ENCODE results near the gene CCL16. TPM values are rescaled to one million over a fixed set of nuclear protein-coding genes. Genes with fewer than 3 reads are reported as not detected.

Gene CCL16
- total RNA-seq, 1 donor from 2014 or later: not detected

DNA sequence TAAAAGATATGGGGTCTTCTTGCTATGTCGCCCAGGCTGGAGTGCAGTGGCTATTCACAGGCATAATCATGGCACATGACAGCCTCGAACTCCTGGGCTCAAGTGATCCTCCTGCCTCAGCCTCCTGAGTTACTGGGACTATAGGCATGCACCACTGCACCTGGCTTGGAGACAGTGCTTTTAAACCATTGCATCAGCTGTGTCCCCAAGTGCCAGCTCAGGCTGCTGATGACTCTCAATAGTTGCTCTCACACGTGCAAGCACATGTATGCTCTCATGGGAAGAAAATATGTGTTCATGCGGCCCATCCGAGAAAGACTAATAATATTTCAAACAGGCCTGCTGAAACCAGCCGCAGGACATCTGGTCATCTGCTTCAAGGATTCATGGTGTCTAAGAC lies 8.8 kb downstream of the CCL16 start:
- Mint-ChIP-seq H3K4me3 (ENCODE audit: unreplicated experiment) (no peak overlapping the region), H3K27me3 (ENCODE audit: unreplicated experiment) (no peaks in the 10 kb centered on the region), H3K9me3 (ENCODE audit: unreplicated experiment) (no peaks in the 10 kb centered on the region), H3K36me3 (ENCODE audit: unreplicated experiment) (no peaks in the 10 kb centered on the region), H3K27ac (ENCODE audit: unreplicated experiment) (no peak overlapping the region), H3K4me1 (ENCODE audit: low read depth, unreplicated experiment) (no peaks in the 10 kb centered on the region)
- TF ChIP-seq, protein P1, sequence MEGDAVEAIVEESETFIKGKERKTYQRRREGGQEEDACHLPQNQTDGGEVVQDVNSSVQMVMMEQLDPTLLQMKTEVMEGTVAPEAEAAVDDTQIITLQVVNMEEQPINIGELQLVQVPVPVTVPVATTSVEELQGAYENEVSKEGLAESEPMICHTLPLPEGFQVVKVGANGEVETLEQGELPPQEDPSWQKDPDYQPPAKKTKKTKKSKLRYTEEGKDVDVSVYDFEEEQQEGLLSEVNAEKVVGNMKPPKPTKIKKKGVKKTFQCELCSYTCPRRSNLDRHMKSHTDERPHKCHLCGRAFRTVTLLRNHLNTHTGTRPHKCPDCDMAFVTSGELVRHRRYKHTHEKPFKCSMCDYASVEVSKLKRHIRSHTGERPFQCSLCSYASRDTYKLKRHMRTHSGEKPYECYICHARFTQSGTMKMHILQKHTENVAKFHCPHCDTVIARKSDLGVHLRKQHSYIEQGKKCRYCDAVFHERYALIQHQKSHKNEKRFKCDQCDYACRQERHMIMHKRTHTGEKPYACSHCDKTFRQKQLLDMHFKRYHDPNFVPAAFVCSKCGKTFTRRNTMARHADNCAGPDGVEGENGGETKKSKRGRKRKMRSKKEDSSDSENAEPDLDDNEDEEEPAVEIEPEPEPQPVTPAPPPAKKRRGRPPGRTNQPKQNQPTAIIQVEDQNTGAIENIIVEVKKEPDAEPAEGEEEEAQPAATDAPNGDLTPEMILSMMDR (IDR thresholded peaks at IDR 0.05; ENCODE audit: partially characterized antibody, unreplicated experiment): no peak
- DNase-seq: no peak

- Mint-ChIP-seq H3K36me3 (ENCODE audit: unreplicated experiment) (no peaks in the 10 kb centered on the region), H3K4me1 (ENCODE audit: low read depth, unreplicated experiment) (no peaks in the 10 kb centered on the region), H3K9me3 (ENCODE audit: unreplicated experiment) (no peaks in the 10 kb centered on the region), H3K27me3 (ENCODE audit: unreplicated experiment) (no peaks in the 10 kb centered on the region), H3K4me3 (ENCODE audit: unreplicated experiment) (no peak overlapping the region), H3K27ac (ENCODE audit: unreplicated experiment) (no peak overlapping the region)
- no peak for DNase-seq
- TF ChIP-seq, protein P1 (IDR thresholded peaks at IDR 0.05; ENCODE audit: partially characterized antibody, unreplicated experiment): no peak
Measured at GRCh38 chr17:35972066-35972465, 9.2 kb downstream of the CCL16 start.

GRCh38 chr17:35969558-35970380 lies 11.5 kb downstream of the CCL16 start:
- Mint-ChIP-seq H3K4me1 (ENCODE audit: low read depth, unreplicated experiment) (no peaks in the 10 kb centered on the region), H3K27me3 (ENCODE audit: unreplicated experiment) (no peaks in the 10 kb centered on the region), H3K9me3 (ENCODE audit: unreplicated experiment) (no peaks in the 10 kb centered on the region), H3K27ac (ENCODE audit: unreplicated experiment) (no peak overlapping the region), H3K36me3 (ENCODE audit: unreplicated experiment) (no peaks in the 10 kb centered on the region), H3K4me3 (ENCODE audit: unreplicated experiment) (no peak overlapping the region)
- TF ChIP-seq, protein P1 (IDR thresholded peaks at IDR 0.05; ENCODE audit: partially characterized antibody, unreplicated experiment): peak; percentile 89
- DNase-seq: peak; percentile 79

DNA sequence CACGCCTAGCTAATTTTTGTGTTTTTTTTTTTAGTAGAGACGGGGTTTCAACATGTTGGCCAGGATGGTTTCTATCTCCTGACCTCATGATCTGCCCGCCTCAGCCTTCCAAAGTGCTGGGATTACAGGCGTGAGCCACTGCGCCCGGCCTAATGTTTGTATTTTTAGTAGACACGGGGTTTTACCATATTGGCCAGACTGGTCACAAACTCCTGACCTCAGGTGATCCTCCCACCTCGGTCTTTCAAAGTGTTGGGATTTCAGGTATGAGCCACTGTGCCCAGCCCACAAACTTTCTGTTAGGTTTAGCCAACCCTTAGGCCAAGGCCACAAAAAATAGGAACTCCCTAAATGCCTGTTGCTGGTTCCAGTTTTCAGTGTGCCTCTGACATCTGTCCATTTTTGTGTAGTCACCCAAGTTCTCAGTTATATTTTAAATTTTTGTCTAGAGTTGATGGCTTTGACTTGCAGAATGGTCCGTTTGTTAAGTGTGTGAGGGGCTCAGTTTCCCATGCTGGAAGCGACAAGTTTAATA lies 12.7 kb downstream of the CCL16 start:
- H3K9me3 Mint-ChIP-seq (ENCODE audit: unreplicated experiment): no peaks in the 10 kb centered on the region
- TF ChIP-seq, protein P1 (IDR thresholded peaks at IDR 0.05; ENCODE audit: partially characterized antibody, unreplicated experiment): no peak
- H3K27me3 Mint-ChIP-seq (ENCODE audit: unreplicated experiment): no peaks in the 10 kb centered on the region
- no peak overlapping the region for H3K4me3 Mint-ChIP-seq (ENCODE audit: unreplicated experiment)
- DNase-seq: no peak
- H3K27ac Mint-ChIP-seq (ENCODE audit: unreplicated experiment): no peak overlapping the region
- H3K36me3 Mint-ChIP-seq (ENCODE audit: unreplicated experiment): no peaks in the 10 kb centered on the region
- H3K4me1 Mint-ChIP-seq (ENCODE audit: low read depth, unreplicated experiment): no peaks in the 10 kb centered on the region

DNA sequence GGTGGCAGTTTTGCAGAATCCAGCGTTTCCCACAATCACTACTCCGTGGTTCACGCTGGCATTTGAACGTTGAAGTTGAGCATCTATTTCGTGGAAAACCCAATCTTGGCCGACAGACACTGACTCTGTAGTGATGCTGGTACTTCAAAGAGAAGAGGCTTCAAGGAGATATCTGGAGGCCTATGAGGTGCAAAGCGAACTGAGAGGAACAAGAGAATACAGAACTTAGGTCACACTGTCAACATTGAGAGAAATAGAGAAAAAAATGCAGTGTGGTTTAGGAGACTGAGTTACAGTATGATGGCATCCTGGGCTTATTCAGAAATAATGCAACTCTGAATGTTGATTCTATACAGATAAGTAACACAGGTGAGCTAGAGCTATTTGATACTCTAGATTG lies 16.0 kb downstream of the CCL16 start:
- Mint-ChIP-seq H3K4me3 (ENCODE audit: unreplicated experiment) (no peak overlapping the region), H3K27me3 (ENCODE audit: unreplicated experiment) (no peaks in the 10 kb centered on the region), H3K4me1 (ENCODE audit: low read depth, unreplicated experiment) (no peaks in the 10 kb centered on the region), H3K9me3 (ENCODE audit: unreplicated experiment) (peaks cover 2% of the 10 kb centered on the region), H3K27ac (ENCODE audit: unreplicated experiment) (no peak overlapping the region), H3K36me3 (ENCODE audit: unreplicated experiment) (no peaks in the 10 kb centered on the region)
- TF ChIP-seq, protein P1 (IDR thresholded peaks at IDR 0.05; ENCODE audit: partially characterized antibody, unreplicated experiment): no peak
- no peak for DNase-seq

All from glutamatergic neuron (in vitro differentiated cells).